SK-N-SH (cell line): ENCODE results near the gene ASCC3.

ENCODE experiments used
- CTCF ChIP-seq: fragments of 200-600 bp; sonication (generic); IDR thresholded peaks from 2 replicates; pipeline ENCODE4 v1.6.1; 2017; ENCODE audit warnings: antibody characterized with exemption, mild to moderate bottlenecking, moderate library complexity
- EP300 ChIP-seq, 2 experiments: IDR thresholded peaks; 2 replicates each; pipeline versions ENCODE4 v1.4.0 to v1.6.1; 2012; ENCODE audit warnings: borderline replicate concordance in 1 of 2, low read depth in 1 of 2, low read length in 1 of 2
- GABPA ChIP-seq: IDR thresholded peaks from 2 replicates; pipeline ENCODE4 v1.4.0; 2012; ENCODE audit warnings: low read depth, mild to moderate bottlenecking
- IRF3 ChIP-seq: fragments of 150-350 bp; IDR thresholded peaks from 2 replicates; pipeline ENCODE4 v1.6.1; 2016; ENCODE audit warnings: mild to moderate bottlenecking, low read depth, low read length
- RAD21 ChIP-seq: IDR thresholded peaks from 2 replicates; pipeline ENCODE4 v1.6.1; 2012; ENCODE audit warnings: mild to moderate bottlenecking, low read length
- RFX5 ChIP-seq: IDR thresholded peaks from 2 replicates; pipeline ENCODE4 v1.6.1; 2012; ENCODE audit warnings: mild to moderate bottlenecking, improper control_type of control experiment, low read length
- TEAD4 ChIP-seq: IDR thresholded peaks from 2 replicates; pipeline ENCODE4 v1.4.0; 2012; ENCODE audit warnings: mild to moderate bottlenecking, borderline replicate concordance; ENCODE audit not compliant: insufficient read depth

- no peak for TF ChIP-seq RAD21
- no peak for TF ChIP-seq CTCF
- no peak for TF ChIP-seq TEAD4
- no peak for TF ChIP-seq GABPA
- no peak for TF ChIP-seq EP300 (IDR thresholded peaks at IDR 0.05; ENCODE audit: borderline replicate concordance in 1 of 2, low read depth in 1 of 2, low read length in 1 of 2)
- no peak for TF ChIP-seq RFX5
- no peak for TF ChIP-seq IRF3
These were observed 31.0 kb downstream of the ASCC3 start for GRCh38 chr6:100850174-100850573.
